Erythroblast (primary cell): Measurements from ENCODE around the gene KCTD10.

Source experiments
- DNase-seq, 2 experiments: peaks; one replicate each; lab custom pipeline; 2025; lab: John Stamatoyannopoulos, UW
- GATA1 ChIP-seq: IDR thresholded peaks from 2 replicates; pipeline ENCODE4 v1.6.1; 2011; ENCODE audit warnings: low read depth, mild to moderate bottlenecking, control low read depth, low read length, moderate library complexity
- POLR2A ChIP-seq: IDR thresholded peaks from 2 replicates; pipeline ENCODE4 v1.6.1; 2011; ENCODE audit warnings: mild to moderate bottlenecking, low read length

Gene KCTD10

GRCh38 chr12:109460538-109460937, 16.6 kb downstream of the KCTD10 start:
- no peak for DNase-seq
- TF ChIP-seq GATA1: no peak
- no peak for TF ChIP-seq POLR2A

GRCh38 chr12:109459247-109459646, 17.9 kb downstream of the KCTD10 start:
- no peak for DNase-seq
- TF ChIP-seq GATA1: no peak
- no peak for TF ChIP-seq POLR2A

- no peak for TF ChIP-seq GATA1
- no peak for TF ChIP-seq POLR2A
- no peak for DNase-seq
Measured at GRCh38 chr12:109458771-109459208, 18.3 kb downstream of the KCTD10 start.

- TF ChIP-seq GATA1: no peak
- DNase-seq: no peak
Measured at GRCh38 chr12:109458086-109458485, 19.0 kb downstream of the KCTD10 start.

- no peak for DNase-seq
- no peak for TF ChIP-seq GATA1
- no peak for TF ChIP-seq POLR2A
Measured at GRCh38 chr12:109455706-109456105, 21.4 kb downstream of the KCTD10 start.

- TF ChIP-seq GATA1: no peak
- TF ChIP-seq POLR2A: no peak
- DNase-seq: no peak
Measured at GRCh38 chr12:109452489-109452888, 24.6 kb downstream of the KCTD10 start.

GRCh38 chr12:109451400-109451799, 25.7 kb downstream of the KCTD10 start:
- DNase-seq: no peak
- no peak for TF ChIP-seq POLR2A
- no peak for TF ChIP-seq GATA1

GRCh38 chr12:109450980-109451379, 26.1 kb downstream of the KCTD10 start:
- no peak for DNase-seq
- TF ChIP-seq POLR2A (no peak), GATA1 (no peak)

GRCh38 chr12:109449845-109450532, 27.1 kb downstream of the KCTD10 start:
- no peak for TF ChIP-seq POLR2A
- no peak for TF ChIP-seq GATA1
- DNase-seq: no peak

- TF ChIP-seq POLR2A (no peak), GATA1 (no peak)
- no peak for DNase-seq
Measured at GRCh38 chr12:109448707-109449390, 28.3 kb downstream of the KCTD10 start.

- TF ChIP-seq POLR2A (no peak), GATA1 (no peak)
- DNase-seq: no peak
Measured at GRCh38 chr12:109448272-109448671, 28.8 kb downstream of the KCTD10 start.

GRCh38 chr12:109447482-109447881, 29.6 kb downstream of the KCTD10 start:
- DNase-seq: peak in 1 of 2 experiments; percentile 14
- TF ChIP-seq GATA1 (no peak), POLR2A (no peak)

- no peak for DNase-seq
- TF ChIP-seq POLR2A: no peak
- TF ChIP-seq GATA1: no peak
Measured at GRCh38 chr12:109446869-109447268, 30.2 kb downstream of the KCTD10 start.

- DNase-seq: no peak
- no peak for TF ChIP-seq POLR2A
- no peak for TF ChIP-seq GATA1
Measured at GRCh38 chr12:109445191-109445609, 31.9 kb downstream of the KCTD10 start.

- TF ChIP-seq POLR2A (no peak), GATA1 (no peak)
- DNase-seq: no peak
Measured at GRCh38 chr12:109444259-109444658, 32.8 kb downstream of the KCTD10 start.
